Measurements from ENCODE around the gene LRRC63. TPM values are rescaled to one million over a fixed set of nuclear protein-coding genes. Genes with fewer than 3 reads are reported as not detected.

The LRRC63 gene
- total RNA-seq, 2 experiments from 2014 or later: 1.5 to 2.1 TPM

Other genes with a start within 250 kb of the LRRC63 start
- gene ZC3H13, start 159.2 kb upstream of the LRRC63 start, total RNA-seq: 10 to 100 TPM; 38.5 to 41.6 TPM
- gene CPB2, start 106.9 kb upstream of the LRRC63 start, total RNA-seq: not detected
- 1,000 to 10,000 TPM in 1 of 2 experiments, 100 to 1,000 TPM in 1; 923 to 1,101 TPM for gene LCP1, start 29.8 kb upstream of the LRRC63 start, total RNA-seq
- gene RUBCNL, start 175.3 kb downstream of the LRRC63 start, total RNA-seq: not detected

All from activated CD8-positive, alpha-beta memory T cell treated with anti-CD3 and anti-CD28 coated beads, Interleukin-2, amount 10 ng/mL, durations not matched to agents 7 days and 5 days (primary cell).